ENCODE data around the gene ZCCHC24.

DNA sequence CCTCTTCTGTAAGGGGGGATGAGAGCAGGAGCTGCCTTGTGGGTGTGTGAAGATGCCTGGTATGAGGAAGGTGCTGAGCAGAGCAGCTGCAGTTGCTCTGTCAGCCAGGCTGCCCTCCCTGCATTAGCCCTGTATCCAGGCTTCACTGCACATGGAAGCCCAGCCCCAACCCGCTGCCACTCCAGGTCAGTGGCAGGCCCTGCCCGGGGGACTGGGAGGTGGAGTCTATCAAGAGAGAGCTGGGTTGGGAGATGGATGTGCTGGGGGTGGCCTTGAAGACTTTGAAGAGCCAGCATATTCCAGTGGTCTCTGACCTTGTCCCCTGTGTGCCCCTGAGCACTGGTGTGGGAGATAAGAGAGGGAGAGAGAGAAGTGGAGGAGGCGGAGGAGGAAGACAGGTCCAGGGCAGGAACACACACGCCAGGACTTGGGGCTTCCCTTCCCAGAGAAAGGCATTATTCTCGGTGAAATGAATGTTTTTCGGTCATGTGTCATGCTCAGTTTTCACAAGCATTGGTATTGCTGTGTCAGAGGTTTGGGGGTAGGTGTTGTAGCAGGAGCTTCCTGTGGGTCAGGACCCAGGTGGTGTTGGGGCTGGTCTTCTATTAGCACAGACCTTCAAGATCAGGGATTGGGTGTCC lies 95.5 kb downstream of the ZCCHC24 start:
- TF ChIP-seq, protein P1, sequence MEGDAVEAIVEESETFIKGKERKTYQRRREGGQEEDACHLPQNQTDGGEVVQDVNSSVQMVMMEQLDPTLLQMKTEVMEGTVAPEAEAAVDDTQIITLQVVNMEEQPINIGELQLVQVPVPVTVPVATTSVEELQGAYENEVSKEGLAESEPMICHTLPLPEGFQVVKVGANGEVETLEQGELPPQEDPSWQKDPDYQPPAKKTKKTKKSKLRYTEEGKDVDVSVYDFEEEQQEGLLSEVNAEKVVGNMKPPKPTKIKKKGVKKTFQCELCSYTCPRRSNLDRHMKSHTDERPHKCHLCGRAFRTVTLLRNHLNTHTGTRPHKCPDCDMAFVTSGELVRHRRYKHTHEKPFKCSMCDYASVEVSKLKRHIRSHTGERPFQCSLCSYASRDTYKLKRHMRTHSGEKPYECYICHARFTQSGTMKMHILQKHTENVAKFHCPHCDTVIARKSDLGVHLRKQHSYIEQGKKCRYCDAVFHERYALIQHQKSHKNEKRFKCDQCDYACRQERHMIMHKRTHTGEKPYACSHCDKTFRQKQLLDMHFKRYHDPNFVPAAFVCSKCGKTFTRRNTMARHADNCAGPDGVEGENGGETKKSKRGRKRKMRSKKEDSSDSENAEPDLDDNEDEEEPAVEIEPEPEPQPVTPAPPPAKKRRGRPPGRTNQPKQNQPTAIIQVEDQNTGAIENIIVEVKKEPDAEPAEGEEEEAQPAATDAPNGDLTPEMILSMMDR (IDR thresholded peaks at IDR 0.05 in 8 of 11, conservative IDR thresholded peaks at IDR 0.05 in 3 of 11): no peak
- TF ChIP-seq POLR2AphosphoS5 (IDR thresholded peaks at IDR 0.05): peak; percentile 20 to 54 (median 40)
